Measurements from ENCODE around the gene HACD4. TPM values are rescaled to one million over a fixed set of nuclear protein-coding genes. Genes with fewer than 3 reads are reported as not detected.

The HACD4 gene
- total RNA-seq, 1 experiment from 2014 or later, result 1.2 TPM

- TF ChIP-seq ZNF416 (CRISPR knock-in tag; IDR thresholded peaks at IDR 0.05) (no peak), TCF7 (CRISPR knock-in tag; IDR thresholded peaks at IDR 0.05; ENCODE audit: low read depth) (no peak), MLX (CRISPR knock-in tag; IDR thresholded peaks at IDR 0.05) (no peak)
- DNase-seq (ENCODE audit: low spot score) (no peak), ATAC-seq (no peak)
- CTCF ChIA-PET, result interaction anchor here (0.6 to 1.8 kb wide), 3 partner anchors 8 to 546 kb away, joined by 3 to 8 read pairs (median 6); no protein-coding TSS in a partner anchor
- no peaks in the 10 kb centered on the region for H3K27me3 Mint-ChIP-seq (ENCODE audit: low read depth)
- H3K4me1 Mint-ChIP-seq, result peaks cover 16% of the 10 kb centered on the region
- no peak overlapping the region for H3K27ac Mint-ChIP-seq
- H3K9me3 Mint-ChIP-seq, result no peaks in the 10 kb centered on the region
- no peaks in the 10 kb centered on the region for H3K36me3 Mint-ChIP-seq
- H3K4me3 Mint-ChIP-seq, result no peak overlapping the region
- POLR2A ChIA-PET, result no interaction called here
These were observed 39.5 kb upstream of the HACD4 start for GRCh38 chr9:21070906-21071305.

GRCh38 chr9:21070171-21070571 lies 38.7 kb upstream of the HACD4 start:
- peak; percentile 32 for DNase-seq (ENCODE audit: low spot score)
- TF ChIP-seq NFE2L1 (CRISPR knock-in tag; IDR thresholded peaks at IDR 0.05) (no peak), CBFB (CRISPR knock-in tag; IDR thresholded peaks at IDR 0.05; ENCODE audit: low read depth) (no peak)
- Mint-ChIP-seq H3K27me3 (ENCODE audit: low read depth) (no peaks in the 10 kb centered on the region), H3K4me3 (no peak overlapping the region), H3K36me3 (no peaks in the 10 kb centered on the region), H3K9me3 (no peaks in the 10 kb centered on the region), H3K27ac (no peak overlapping the region), H3K4me1 (peaks cover 9% of the 10 kb centered on the region)
- peak; percentile 89 for ATAC-seq
- POLR2A ChIA-PET, result no interaction called here
- CTCF ChIA-PET, result interaction anchor here (0.6 to 1.8 kb wide), 3 partner anchors 9 to 545 kb away, joined by 3 to 8 read pairs (median 6); no protein-coding TSS in a partner anchor

GRCh38 chr9:21060919-21061561 lies 29.6 kb upstream of the HACD4 start:
- H3K27ac Mint-ChIP-seq, result no peak overlapping the region
- TF ChIP-seq SMAD4 (CRISPR knock-in tag; IDR thresholded peaks at IDR 0.05) (no peak), ETV6 (CRISPR knock-in tag; IDR thresholded peaks at IDR 0.05) (no peak), ZNF671 (CRISPR knock-in tag; IDR thresholded peaks at IDR 0.05) (no peak), IRF1 (CRISPR knock-in tag; IDR thresholded peaks at IDR 0.05) (no peak), ZNF532 (CRISPR knock-in tag; IDR thresholded peaks at IDR 0.05; ENCODE audit: borderline replicate concordance) (no peak), ZNF263 (CRISPR knock-in tag; IDR thresholded peaks at IDR 0.05; ENCODE audit: low read depth) (no peak), TCF7 (CRISPR knock-in tag; IDR thresholded peaks at IDR 0.05; ENCODE audit: low read depth) (no peak), ZBTB21 (CRISPR knock-in tag; IDR thresholded peaks at IDR 0.05; ENCODE audit: borderline replicate concordance) (no peak), SMAD3 (CRISPR knock-in tag; IDR thresholded peaks at IDR 0.05; ENCODE audit: borderline replicate concordance) (no peak), MAX (CRISPR knock-in tag; IDR thresholded peaks at IDR 0.05) (no peak), MLX (CRISPR knock-in tag; IDR thresholded peaks at IDR 0.05) (no peak), ZNF317 (CRISPR knock-in tag; IDR thresholded peaks at IDR 0.05; ENCODE audit: borderline replicate concordance, low read depth) (no peak), STAT6 (CRISPR knock-in tag; conservative IDR thresholded peaks at IDR 0.05; ENCODE audit: low read depth) (no peak), ELF4 (CRISPR knock-in tag; IDR thresholded peaks at IDR 0.05; ENCODE audit: low read depth) (no peak), ZNF232 (CRISPR knock-in tag; IDR thresholded peaks at IDR 0.05) (no peak)
- ATAC-seq (no peak), DNase-seq (ENCODE audit: low spot score) (no peak)
- ChIA-PET CTCF (interaction anchor here (0.6 to 1.0 kb wide), 2 partner anchors 18 to 50 kb away, joined by 3 read pairs; no protein-coding TSS in a partner anchor), POLR2A (no interaction called here)
- no peaks in the 10 kb centered on the region for H3K9me3 Mint-ChIP-seq
- H3K27me3 Mint-ChIP-seq (ENCODE audit: low read depth), result no peaks in the 10 kb centered on the region
- no peaks in the 10 kb centered on the region for H3K36me3 Mint-ChIP-seq
- H3K4me1 Mint-ChIP-seq, result peaks cover 6% of the 10 kb centered on the region
- H3K4me3 Mint-ChIP-seq, result no peak overlapping the region

Measured in WTC11 (cell line).